ENCODE data around the gene SHISA6. TPM values are rescaled to one million over a fixed set of nuclear protein-coding genes. Genes with fewer than 3 reads are reported as not detected.

The SHISA6 gene
- total RNA-seq, 1 experiment from 2014 or later, result not detected

DNA sequence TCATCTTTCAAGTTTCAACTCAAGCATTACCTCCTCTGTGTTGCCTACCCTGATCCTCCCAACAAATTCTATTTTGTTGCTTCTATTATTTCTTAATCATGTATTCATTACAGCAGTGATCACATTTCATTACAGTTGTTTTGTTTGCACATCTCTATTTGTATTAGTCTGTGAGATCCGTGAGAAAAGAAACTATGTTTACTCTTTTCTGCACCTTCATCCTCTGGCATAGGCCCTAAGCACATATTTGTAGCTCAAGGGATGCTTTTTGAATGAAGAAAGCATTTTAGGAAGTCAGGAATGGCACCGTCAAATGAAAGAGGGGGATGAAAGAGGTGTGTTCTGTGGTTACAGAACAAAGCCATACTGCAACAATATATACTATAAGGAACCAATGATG, 110.5 kb downstream of the SHISA6 start:
- H3K27me3 ChIP-seq (ENCODE audit: control insufficient read depth, insufficient read depth, low read length), result no peaks in the 10 kb centered on the region
- H3K36me3 ChIP-seq (ENCODE audit: control insufficient read depth, insufficient read depth, low read length), result no peaks in the 10 kb centered on the region
- ChIA-PET POLR2A (no interaction called here), CTCF (no interaction called here)
- in situ Hi-C loops (cut with HindIII; ENCODE audit: low pct_unique_long_range_greater_than_20kb, low sequenced_read_pairs), result no loop called here
- no peak for DNase-seq (ENCODE audit: low read depth, low spot score)
- ATAC-seq, result no peak
- H3K27ac ChIP-seq (ENCODE audit: low read length), result no peak overlapping the region
- TF ChIP-seq POLR2AphosphoS5 (IDR thresholded peaks at IDR 0.05; ENCODE audit: low read depth, low read length), result no peak
- TF ChIP-seq, protein P1, sequence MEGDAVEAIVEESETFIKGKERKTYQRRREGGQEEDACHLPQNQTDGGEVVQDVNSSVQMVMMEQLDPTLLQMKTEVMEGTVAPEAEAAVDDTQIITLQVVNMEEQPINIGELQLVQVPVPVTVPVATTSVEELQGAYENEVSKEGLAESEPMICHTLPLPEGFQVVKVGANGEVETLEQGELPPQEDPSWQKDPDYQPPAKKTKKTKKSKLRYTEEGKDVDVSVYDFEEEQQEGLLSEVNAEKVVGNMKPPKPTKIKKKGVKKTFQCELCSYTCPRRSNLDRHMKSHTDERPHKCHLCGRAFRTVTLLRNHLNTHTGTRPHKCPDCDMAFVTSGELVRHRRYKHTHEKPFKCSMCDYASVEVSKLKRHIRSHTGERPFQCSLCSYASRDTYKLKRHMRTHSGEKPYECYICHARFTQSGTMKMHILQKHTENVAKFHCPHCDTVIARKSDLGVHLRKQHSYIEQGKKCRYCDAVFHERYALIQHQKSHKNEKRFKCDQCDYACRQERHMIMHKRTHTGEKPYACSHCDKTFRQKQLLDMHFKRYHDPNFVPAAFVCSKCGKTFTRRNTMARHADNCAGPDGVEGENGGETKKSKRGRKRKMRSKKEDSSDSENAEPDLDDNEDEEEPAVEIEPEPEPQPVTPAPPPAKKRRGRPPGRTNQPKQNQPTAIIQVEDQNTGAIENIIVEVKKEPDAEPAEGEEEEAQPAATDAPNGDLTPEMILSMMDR (IDR thresholded peaks at IDR 0.05), result no peak
- TF ChIP-seq SIN3A (IDR thresholded peaks at IDR 0.05; ENCODE audit: borderline replicate concordance, insufficient read depth, low read depth, low read length), result no peak
- TF ChIP-seq TCF7L2 (IDR thresholded peaks at IDR 0.05; ENCODE audit: low read depth, low read length), result no peak
- no peak for TF ChIP-seq REST (IDR thresholded peaks at IDR 0.05; ENCODE audit: insufficient read depth in 1 of 2, low read depth in 2 of 2, low read length in 1 of 2)
- no peak overlapping the region for H3K4me3 ChIP-seq (ENCODE audit: low read depth in 2 of 2, low read length in 2 of 2)
- no peaks in the 10 kb centered on the region for H3K4me1 ChIP-seq (ENCODE audit: control insufficient read depth, insufficient read depth, low read length)
- BruUV-seq (replicated peaks), result no TSS peak
- no peaks in the 10 kb centered on the region for H3K9me3 ChIP-seq (ENCODE audit: control insufficient read depth, insufficient read depth, low read depth, low read length)
- intact Hi-C loops (cut with micrococcal nuclease; ENCODE audit: unreplicated experiment), result no loop called here

DNA sequence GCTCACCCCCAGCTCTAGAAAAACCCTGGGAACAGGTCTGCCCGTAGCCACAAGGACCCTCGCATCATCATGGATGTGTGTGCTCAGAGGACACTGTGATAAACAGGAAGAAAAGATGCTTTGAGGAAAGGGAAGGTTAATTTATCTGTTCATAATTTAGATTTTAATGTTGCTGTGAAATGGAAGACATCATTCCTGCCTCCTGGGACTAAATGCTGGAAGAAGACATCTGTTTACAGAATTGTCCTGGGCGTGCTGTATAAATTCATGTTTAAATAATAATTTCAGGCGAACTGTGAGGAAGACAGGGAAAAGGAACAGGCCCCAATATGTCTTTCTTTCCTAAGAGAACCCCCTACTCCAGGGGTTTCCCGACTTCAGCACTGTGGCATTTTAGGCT, 112.6 kb downstream of the SHISA6 start:
- H3K9me3 ChIP-seq (ENCODE audit: control insufficient read depth, insufficient read depth, low read depth, low read length), result no peaks in the 10 kb centered on the region
- no peak for ATAC-seq
- ChIA-PET POLR2A (no interaction called here), CTCF (no interaction called here)
- no peaks in the 10 kb centered on the region for H3K4me1 ChIP-seq (ENCODE audit: control insufficient read depth, insufficient read depth, low read length)
- H3K27me3 ChIP-seq (ENCODE audit: control insufficient read depth, insufficient read depth, low read length), result no peaks in the 10 kb centered on the region
- H3K4me3 ChIP-seq (ENCODE audit: low read depth in 2 of 2, low read length in 2 of 2), result no peak overlapping the region
- no peak overlapping the region for H3K27ac ChIP-seq (ENCODE audit: low read length)
- intact Hi-C loops (cut with micrococcal nuclease; ENCODE audit: unreplicated experiment), result no loop called here
- H3K36me3 ChIP-seq (ENCODE audit: control insufficient read depth, insufficient read depth, low read length), result no peaks in the 10 kb centered on the region
- BruUV-seq (replicated peaks), result no TSS peak
- in situ Hi-C loops (cut with HindIII; ENCODE audit: low pct_unique_long_range_greater_than_20kb, low sequenced_read_pairs), result no loop called here
- TF ChIP-seq, protein P1 (IDR thresholded peaks at IDR 0.05), result no peak
- TF ChIP-seq REST (IDR thresholded peaks at IDR 0.05; ENCODE audit: insufficient read depth in 1 of 2, low read depth in 2 of 2, low read length in 1 of 2) (no peak), TCF7L2 (IDR thresholded peaks at IDR 0.05; ENCODE audit: low read depth, low read length) (no peak), SIN3A (IDR thresholded peaks at IDR 0.05; ENCODE audit: borderline replicate concordance, insufficient read depth, low read depth, low read length) (no peak), POLR2AphosphoS5 (IDR thresholded peaks at IDR 0.05; ENCODE audit: low read depth, low read length) (no peak)
- DNase-seq (ENCODE audit: low read depth, low spot score), result no peak

Measured in Panc1 (cell line).